Astrocyte (in vitro differentiated cells and primary cell): ENCODE measurements around the gene FCN1. TPM values are rescaled to one million over a fixed set of nuclear protein-coding genes. Genes with fewer than 3 reads are reported as not detected.

Experiments used
- DNase-seq: peaks from one replicate; pipeline ENCODE4 v3.0.0-alpha.2; 2010; ENCODE audit warnings: low read depth
- FAIRE-seq: peaks from 2 replicates; lab custom pipeline; 2011; peaks lifted over from hg19 to GRCh38; lab: Jason Lieb, UNC
- H2AFZ ChIP-seq: 2 replicates; pipeline ENCODE4 v1.6.0; 2012; ENCODE audit warnings: low read depth, low read length, inconsistent platforms
- H3K27ac ChIP-seq: 2 replicates; pipeline ENCODE4 v1.5.1; 2011; ENCODE audit warnings: low read depth, low read length, inconsistent platforms
- H3K27me3 ChIP-seq: 2 replicates; pipeline ENCODE4 v1.6.0; 2011; ENCODE audit warnings: low read length, inconsistent platforms; ENCODE audit not compliant: insufficient read depth
- H3K36me3 ChIP-seq: 2 replicates; pipeline ENCODE4 v1.5.1; 2011; ENCODE audit warnings: low read length, inconsistent platforms; ENCODE audit not compliant: insufficient read depth
- H3K4me1 ChIP-seq: 2 replicates; pipeline ENCODE4 v1.5.1; 2011; ENCODE audit warnings: low read length, inconsistent platforms; ENCODE audit not compliant: insufficient read depth
- H3K4me2 ChIP-seq: 2 replicates; pipeline ENCODE4 v1.6.0; 2012; ENCODE audit warnings: low read length, inconsistent platforms
- H3K4me3 ChIP-seq: 2 replicates; pipeline ENCODE4 v1.5.1; 2011; ENCODE audit warnings: low read depth, mild to moderate bottlenecking, low read length, inconsistent platforms; ENCODE audit not compliant: insufficient read depth
- H3K79me2 ChIP-seq: 2 replicates; pipeline ENCODE4 v1.6.0; 2012; ENCODE audit warnings: mild to moderate bottlenecking, low read length, inconsistent platforms; ENCODE audit not compliant: insufficient read depth
- H3K9ac ChIP-seq: 2 replicates; pipeline ENCODE4 v1.6.0; 2012; ENCODE audit warnings: mild to moderate bottlenecking, low read length, inconsistent platforms
- H3K9me3 ChIP-seq: 2 replicates; pipeline ENCODE4 v1.5.1; 2012; ENCODE audit warnings: low read depth, mild to moderate bottlenecking, low read length, inconsistent platforms; ENCODE audit not compliant: insufficient read depth
- H4K20me1 ChIP-seq: 2 replicates; pipeline ENCODE4 v1.6.0; 2012; ENCODE audit warnings: low read length, inconsistent platforms; ENCODE audit not compliant: insufficient read depth
- H3K27ac Mint-ChIP-seq: one replicate; pipeline ENCODE4 v1.8.0; 2021; ENCODE audit warnings: mild to moderate bottlenecking, mixed read lengths; ENCODE audit not compliant: unreplicated experiment
- H3K27me3 Mint-ChIP-seq: one replicate; pipeline ENCODE4 v1.8.0; 2021; ENCODE audit warnings: low read depth, mixed read lengths; ENCODE audit not compliant: unreplicated experiment
- H3K36me3 Mint-ChIP-seq: one replicate; pipeline ENCODE4 v1.8.0; 2021; ENCODE audit warnings: low read depth, mixed read lengths; ENCODE audit not compliant: unreplicated experiment
- H3K4me1 Mint-ChIP-seq: one replicate; pipeline ENCODE4 v1.8.0; 2021; ENCODE audit warnings: low read depth, mixed read lengths; ENCODE audit not compliant: unreplicated experiment
- H3K4me3 Mint-ChIP-seq: one replicate; pipeline ENCODE4 v1.8.0; 2021; ENCODE audit warnings: mild to moderate bottlenecking, moderate library complexity, mixed read lengths; ENCODE audit not compliant: unreplicated experiment
- H3K9me3 Mint-ChIP-seq: one replicate; pipeline ENCODE4 v1.8.0; 2021; ENCODE audit warnings: mild to moderate bottlenecking, mixed read lengths; ENCODE audit not compliant: unreplicated experiment
- CTCF ChIP-seq: IDR thresholded peaks from 2 replicates; pipeline ENCODE4 v1.5.1; 2011; ENCODE audit warnings: low read depth, mild to moderate bottlenecking, inconsistent platforms, low read length, moderate library complexity; ENCODE audit not compliant: insufficient read depth
- EZH2 ChIP-seq: IDR thresholded peaks from 2 replicates; pipeline ENCODE4 v1.6.1; 2012; ENCODE audit warnings: mild to moderate bottlenecking, low read length, inconsistent platforms; ENCODE audit not compliant: insufficient read depth
- total RNA-seq: library from RNA; stranded (reverse); gene quantifications from 2 replicates; pipeline ENCODE4 v1.2.1, GENCODE V29; 2021

The FCN1 gene
- total RNA-seq, 1 donor from 2014 or later = not detected

- no peaks in the 10 kb centered on the region for H3K36me3 Mint-ChIP-seq
- Histone ChIP-seq H4K20me1 (no peaks in the 10 kb centered on the region), H2AFZ (no peak overlapping the region), H3K4me2 (no peak overlapping the region), H3K9me3 (no peaks in the 10 kb centered on the region), H3K36me3 (no peaks in the 10 kb centered on the region), H3K79me2 (no peaks in the 10 kb centered on the region), H3K4me3 (no peak overlapping the region), H3K27me3 (no peaks in the 10 kb centered on the region), H3K9ac (no peak overlapping the region), H3K4me1 (no peaks in the 10 kb centered on the region), H3K27ac (no peak overlapping the region)
- TF ChIP-seq CTCF (no peak), EZH2 (no peak)
- no peak overlapping the region for H3K4me3 Mint-ChIP-seq
- peaks cover 4% of the 10 kb centered on the region for H3K9me3 Mint-ChIP-seq
- FAIRE-seq (no peak), DNase-seq (no peak)
- peaks cover 9% of the 10 kb centered on the region for H3K4me1 Mint-ChIP-seq
- no peak overlapping the region for H3K27ac Mint-ChIP-seq
- H3K27me3 Mint-ChIP-seq = peaks cover 24% of the 10 kb centered on the region
Measured at GRCh38 chr9:134966270-134966669, 48.6 kb upstream of the FCN1 start.

GRCh38 chr9:134965851-134966250 is 48.1 kb upstream of the FCN1 start:
- no peak overlapping the region for H3K4me2 ChIP-seq
- no peak overlapping the region for H3K9ac ChIP-seq
- no peaks in the 10 kb centered on the region for H3K27me3 ChIP-seq
- FAIRE-seq = no peak
- no peaks in the 10 kb centered on the region for H3K79me2 ChIP-seq
- no peaks in the 10 kb centered on the region for H4K20me1 ChIP-seq
- peaks cover 21% of the 10 kb centered on the region for H3K27me3 Mint-ChIP-seq
- H3K36me3 ChIP-seq = no peaks in the 10 kb centered on the region
- TF ChIP-seq CTCF (no peak), EZH2 (no peak)
- no peaks in the 10 kb centered on the region for H3K9me3 ChIP-seq
- H3K9me3 Mint-ChIP-seq = peaks cover 4% of the 10 kb centered on the region
- peaks cover 9% of the 10 kb centered on the region for H3K4me1 Mint-ChIP-seq
- no peaks in the 10 kb centered on the region for H3K36me3 Mint-ChIP-seq
- H3K4me3 Mint-ChIP-seq = no peak overlapping the region
- DNase-seq = no peak
- no peak overlapping the region for H3K27ac ChIP-seq
- no peak overlapping the region for H3K27ac Mint-ChIP-seq
- no peak overlapping the region for H3K4me3 ChIP-seq
- no peak overlapping the region for H2AFZ ChIP-seq
- H3K4me1 ChIP-seq = no peaks in the 10 kb centered on the region

DNA sequence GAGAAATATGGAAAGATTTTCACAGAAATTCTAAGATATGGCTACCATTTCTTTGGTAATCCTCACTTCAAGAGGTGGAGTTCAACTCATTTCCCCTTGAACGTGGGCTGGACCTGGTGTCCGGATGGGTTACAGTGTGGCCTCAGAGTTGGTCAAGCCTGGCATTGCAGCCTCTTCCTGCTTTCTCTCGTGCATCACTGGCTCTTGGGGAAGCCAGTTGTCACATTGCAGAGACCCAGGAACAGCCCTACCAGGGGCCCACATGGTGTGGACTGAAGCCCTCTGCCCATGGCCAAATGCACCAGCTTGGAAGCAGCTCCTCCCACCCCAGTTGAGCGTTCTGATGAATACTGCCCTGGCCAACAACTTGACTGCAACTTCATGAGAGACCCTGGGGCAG is 47.7 kb upstream of the FCN1 start:
- H2AFZ ChIP-seq = no peak overlapping the region
- no peaks in the 10 kb centered on the region for H3K36me3 ChIP-seq
- Mint-ChIP-seq H3K4me1 (peaks cover 9% of the 10 kb centered on the region), H3K36me3 (no peaks in the 10 kb centered on the region), H3K4me3 (no peak overlapping the region), H3K27me3 (peaks cover 17% of the 10 kb centered on the region), H3K9me3 (peaks cover 4% of the 10 kb centered on the region), H3K27ac (no peak overlapping the region)
- no peak overlapping the region for H3K4me3 ChIP-seq
- DNase-seq (no peak), FAIRE-seq (no peak)
- no peaks in the 10 kb centered on the region for H3K9me3 ChIP-seq
- H3K27ac ChIP-seq = no peak overlapping the region
- H3K27me3 ChIP-seq = no peaks in the 10 kb centered on the region
- no peak overlapping the region for H3K9ac ChIP-seq
- TF ChIP-seq CTCF = no peak
- no peak for TF ChIP-seq EZH2
- no peak overlapping the region for H3K4me2 ChIP-seq
- H4K20me1 ChIP-seq = no peaks in the 10 kb centered on the region
- H3K79me2 ChIP-seq = no peaks in the 10 kb centered on the region
- H3K4me1 ChIP-seq = no peaks in the 10 kb centered on the region
